ENCODE measurements around the gene NDP. TPM values are rescaled to one million over a fixed set of nuclear protein-coding genes. Genes with fewer than 3 reads are reported as not detected.

Gene NDP
- total RNA-seq, 1 donor from 2014 or later, result 0.29 TPM

DNA sequence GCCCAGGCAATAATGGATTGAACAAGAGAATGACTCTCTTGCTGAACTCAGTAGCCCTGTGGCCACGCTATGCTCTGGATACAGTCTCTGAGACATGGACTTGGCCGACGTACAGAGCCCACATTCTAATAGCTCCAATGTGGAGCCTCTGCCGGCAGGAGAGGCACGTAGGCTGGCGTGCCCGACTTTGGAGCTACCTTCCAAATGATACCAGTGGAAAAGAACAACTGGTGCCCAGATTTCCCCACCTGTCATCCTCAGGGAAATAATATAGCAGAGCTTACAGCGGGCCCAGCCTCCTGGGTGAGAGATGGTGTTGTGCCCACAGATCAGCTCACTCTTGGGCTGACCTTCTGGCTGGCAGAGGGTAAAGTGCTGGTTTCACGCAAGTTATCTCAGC is 10.6 kb downstream of the NDP start:
- peaks cover 2% of the 10 kb centered on the region for H3K27me3 Mint-ChIP-seq (ENCODE audit: low read depth)
- no peak overlapping the region for H3K4me3 Mint-ChIP-seq
- peaks cover 4% of the 10 kb centered on the region for H3K4me1 Mint-ChIP-seq
- H3K36me3 Mint-ChIP-seq, result no peaks in the 10 kb centered on the region
- TF ChIP-seq, protein P1, sequence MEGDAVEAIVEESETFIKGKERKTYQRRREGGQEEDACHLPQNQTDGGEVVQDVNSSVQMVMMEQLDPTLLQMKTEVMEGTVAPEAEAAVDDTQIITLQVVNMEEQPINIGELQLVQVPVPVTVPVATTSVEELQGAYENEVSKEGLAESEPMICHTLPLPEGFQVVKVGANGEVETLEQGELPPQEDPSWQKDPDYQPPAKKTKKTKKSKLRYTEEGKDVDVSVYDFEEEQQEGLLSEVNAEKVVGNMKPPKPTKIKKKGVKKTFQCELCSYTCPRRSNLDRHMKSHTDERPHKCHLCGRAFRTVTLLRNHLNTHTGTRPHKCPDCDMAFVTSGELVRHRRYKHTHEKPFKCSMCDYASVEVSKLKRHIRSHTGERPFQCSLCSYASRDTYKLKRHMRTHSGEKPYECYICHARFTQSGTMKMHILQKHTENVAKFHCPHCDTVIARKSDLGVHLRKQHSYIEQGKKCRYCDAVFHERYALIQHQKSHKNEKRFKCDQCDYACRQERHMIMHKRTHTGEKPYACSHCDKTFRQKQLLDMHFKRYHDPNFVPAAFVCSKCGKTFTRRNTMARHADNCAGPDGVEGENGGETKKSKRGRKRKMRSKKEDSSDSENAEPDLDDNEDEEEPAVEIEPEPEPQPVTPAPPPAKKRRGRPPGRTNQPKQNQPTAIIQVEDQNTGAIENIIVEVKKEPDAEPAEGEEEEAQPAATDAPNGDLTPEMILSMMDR (IDR thresholded peaks at IDR 0.05; ENCODE audit: unreplicated experiment), result no peak
- no peak for DNase-seq (ENCODE audit: low spot score in 2 of 2, unreplicated experiment in 2 of 2)
- H3K27ac Mint-ChIP-seq, result no peak overlapping the region
- H3K9me3 Mint-ChIP-seq, result peaks cover 18% of the 10 kb centered on the region

DNA sequence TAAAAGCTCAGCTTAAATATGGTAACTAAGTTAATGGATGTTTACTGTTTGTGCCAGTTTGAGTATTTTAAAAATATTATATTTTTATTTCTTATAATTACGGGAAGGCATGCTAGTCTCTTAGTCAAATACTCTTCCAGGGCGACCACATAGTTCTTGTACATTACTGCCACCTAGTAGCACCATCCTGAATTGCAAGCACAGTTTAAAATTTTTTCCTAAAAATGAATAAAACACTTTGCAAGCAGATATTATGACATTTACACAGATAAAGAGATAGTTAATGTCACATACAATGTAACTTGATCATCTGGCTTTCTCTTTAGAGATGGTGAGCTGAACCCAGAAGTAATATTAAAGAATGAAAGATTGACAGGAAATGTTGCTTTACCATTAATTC is 11.5 kb downstream of the NDP start:
- H3K4me3 Mint-ChIP-seq, result no peak overlapping the region
- peaks cover 2% of the 10 kb centered on the region for H3K27me3 Mint-ChIP-seq (ENCODE audit: low read depth)
- no peak overlapping the region for H3K27ac Mint-ChIP-seq
- TF ChIP-seq, protein P1 (IDR thresholded peaks at IDR 0.05; ENCODE audit: unreplicated experiment), result no peak
- peaks cover 4% of the 10 kb centered on the region for H3K4me1 Mint-ChIP-seq
- DNase-seq (ENCODE audit: low spot score in 2 of 2, unreplicated experiment in 2 of 2), result no peak
- H3K9me3 Mint-ChIP-seq, result peaks cover 18% of the 10 kb centered on the region
- H3K36me3 Mint-ChIP-seq, result no peaks in the 10 kb centered on the region

- Mint-ChIP-seq H3K4me3 (no peak overlapping the region), H3K36me3 (no peaks in the 10 kb centered on the region), H3K27ac (no peak overlapping the region), H3K9me3 (peaks cover 19% of the 10 kb centered on the region), H3K27me3 (ENCODE audit: low read depth) (peaks cover 10% of the 10 kb centered on the region), H3K4me1 (peaks cover 4% of the 10 kb centered on the region)
- DNase-seq (ENCODE audit: low spot score in 2 of 2, unreplicated experiment in 2 of 2), result no peak
- TF ChIP-seq, protein P1 (IDR thresholded peaks at IDR 0.05; ENCODE audit: unreplicated experiment), result peak; percentile 69
These were observed 14.7 kb downstream of the NDP start for GRCh38 chrX:43958529-43958928.

GRCh38 chrX:43956034-43956433 is 17.2 kb downstream of the NDP start:
- Mint-ChIP-seq H3K27me3 (ENCODE audit: low read depth) (peaks cover 10% of the 10 kb centered on the region), H3K36me3 (no peaks in the 10 kb centered on the region), H3K27ac (no peak overlapping the region), H3K9me3 (peaks cover 8% of the 10 kb centered on the region), H3K4me1 (peaks cover 4% of the 10 kb centered on the region), H3K4me3 (no peak overlapping the region)
- TF ChIP-seq, protein P1 (IDR thresholded peaks at IDR 0.05; ENCODE audit: unreplicated experiment), result no peak
- DNase-seq (ENCODE audit: low spot score in 2 of 2, unreplicated experiment in 2 of 2), result no peak

DNA sequence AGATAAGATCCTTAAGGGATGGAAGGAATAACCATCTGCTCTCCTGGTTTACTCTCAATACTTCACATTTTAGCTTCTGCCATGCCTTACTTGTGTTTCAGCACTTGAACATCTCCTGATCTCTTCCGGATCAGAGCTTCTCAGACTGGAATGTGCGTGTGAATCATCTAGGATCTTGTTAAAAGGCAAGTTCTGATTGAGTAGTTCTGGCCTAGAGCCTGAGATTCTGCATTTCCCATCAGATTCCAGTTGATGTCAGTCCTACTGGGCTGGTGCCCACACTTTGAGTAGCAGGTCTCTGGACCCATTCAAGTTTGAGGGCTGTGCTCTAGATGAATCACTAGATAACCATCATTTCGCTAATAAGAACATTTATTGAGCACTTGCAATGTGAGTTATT is 20.0 kb downstream of the NDP start:
- Mint-ChIP-seq H3K27ac (no peak overlapping the region), H3K27me3 (ENCODE audit: low read depth) (peaks cover 21% of the 10 kb centered on the region), H3K9me3 (peaks cover 5% of the 10 kb centered on the region), H3K4me3 (no peak overlapping the region), H3K4me1 (peaks cover 1% of the 10 kb centered on the region), H3K36me3 (no peaks in the 10 kb centered on the region)
- TF ChIP-seq, protein P1 (IDR thresholded peaks at IDR 0.05; ENCODE audit: unreplicated experiment), result no peak
- no peak for DNase-seq (ENCODE audit: low spot score in 2 of 2, unreplicated experiment in 2 of 2)

DNA sequence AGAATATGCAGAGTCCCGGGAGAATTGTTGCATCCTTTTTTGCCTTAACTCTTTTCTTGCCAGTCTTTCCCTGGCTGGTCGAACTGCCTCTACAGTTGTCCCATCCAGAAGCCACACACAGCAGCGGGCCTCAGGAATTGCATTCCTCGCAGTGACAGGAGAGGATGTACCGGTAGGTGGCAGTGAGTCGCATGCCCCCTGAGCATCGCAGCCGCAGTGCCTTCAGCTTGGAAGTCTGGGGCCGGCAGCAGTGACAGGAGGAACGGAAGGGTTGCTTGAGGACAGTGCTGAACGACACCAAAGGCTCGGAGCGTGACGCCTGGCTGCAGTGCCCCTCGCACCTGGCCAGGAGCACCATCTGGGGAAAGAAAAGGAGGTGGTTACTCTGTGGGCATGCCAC is 23.5 kb downstream of the NDP start:
- Mint-ChIP-seq H3K4me1 (peaks cover 1% of the 10 kb centered on the region), H3K36me3 (no peaks in the 10 kb centered on the region), H3K9me3 (peaks cover 7% of the 10 kb centered on the region), H3K27ac (no peak overlapping the region), H3K27me3 (ENCODE audit: low read depth) (peaks cover 17% of the 10 kb centered on the region), H3K4me3 (no peak overlapping the region)
- peak in 1 of 2 experiments; percentile 38 for DNase-seq (ENCODE audit: low spot score in 2 of 2, unreplicated experiment in 2 of 2)
- TF ChIP-seq, protein P1 (IDR thresholded peaks at IDR 0.05; ENCODE audit: unreplicated experiment), result peak; percentile 32

Measured in mesothelial cell of epicardium (in vitro differentiated cells).